8988T (cell line): Measurements from ENCODE around the gene SLC39A11.
"Not testable (repeated sequence)": the region's sequence is repeated elsewhere in the genome, so short reads cannot be mapped to it uniquely, and the experiment has no call there.

Experiments used
- DNase-seq: peaks from one replicate; pipeline ENCODE4 v3.0.0; 2011

The SLC39A11 gene

GRCh38 chr17:73092523-73093135 lies at the start of gene SLC39A11:
SLC39A11 (minus strand) TSS chr17:73092688; CDS start chr17:73088764, 3,924 bp downstream.
- peak; percentile 73 for DNase-seq

GRCh38 chr17:73141411-73141810 lies 48.9 kb upstream of the SLC39A11 start:
- no peak for DNase-seq

- DNase-seq: no peak
Observed at GRCh38 chr17:73140566-73140965, 48.1 kb upstream of the SLC39A11 start.

- DNase-seq: no peak
Observed at GRCh38 chr17:73139296-73139695, 46.8 kb upstream of the SLC39A11 start.

- DNase-seq: no peak
Observed at GRCh38 chr17:73138541-73139138, 46.2 kb upstream of the SLC39A11 start.

GRCh38 chr17:73137376-73137775 lies 44.9 kb upstream of the SLC39A11 start:
- DNase-seq: no peak

- no peak for DNase-seq
Observed at GRCh38 chr17:73135766-73136165, 43.3 kb upstream of the SLC39A11 start.

GRCh38 chr17:73133911-73134649 lies 41.6 kb upstream of the SLC39A11 start:
- DNase-seq: no peak

GRCh38 chr17:73132085-73132492 lies 39.6 kb upstream of the SLC39A11 start:
- no peak for DNase-seq

GRCh38 chr17:73131439-73131838 lies 39.0 kb upstream of the SLC39A11 start:
- not testable (repeated sequence) for DNase-seq

GRCh38 chr17:73130977-73131376 lies 38.5 kb upstream of the SLC39A11 start:
- DNase-seq: no peak

- DNase-seq: no peak
Observed at GRCh38 chr17:73128496-73128895, 36.0 kb upstream of the SLC39A11 start.

GRCh38 chr17:73126716-73127473 lies 34.4 kb upstream of the SLC39A11 start:
- no peak for DNase-seq

- DNase-seq: no peak
Observed at GRCh38 chr17:73123606-73124320, 31.3 kb upstream of the SLC39A11 start.

- no peak for DNase-seq
Observed at GRCh38 chr17:73122953-73123605, 30.6 kb upstream of the SLC39A11 start.

- no peak for DNase-seq
Observed at GRCh38 chr17:73121506-73121905, 29.0 kb upstream of the SLC39A11 start.

- DNase-seq: no peak
Observed at GRCh38 chr17:73119631-73120030, 27.1 kb upstream of the SLC39A11 start.

GRCh38 chr17:73118951-73119391 lies 26.5 kb upstream of the SLC39A11 start:
- no peak for DNase-seq

GRCh38 chr17:73118139-73118538 lies 25.7 kb upstream of the SLC39A11 start:
- DNase-seq: no peak

- no peak for DNase-seq
Observed at GRCh38 chr17:73112246-73112645, 19.8 kb upstream of the SLC39A11 start.

GRCh38 chr17:73111386-73111785 lies 18.9 kb upstream of the SLC39A11 start:
- DNase-seq: no peak

GRCh38 chr17:73107191-73107590 lies 14.7 kb upstream of the SLC39A11 start:
- no peak for DNase-seq
